Measurements from ENCODE around the gene CNTN5. TPM values are rescaled to one million over a fixed set of nuclear protein-coding genes. Genes with fewer than 3 reads are reported as not detected.

The CNTN5 gene
- total RNA-seq, 2 donors from 2014 or later, result not detected

DNA sequence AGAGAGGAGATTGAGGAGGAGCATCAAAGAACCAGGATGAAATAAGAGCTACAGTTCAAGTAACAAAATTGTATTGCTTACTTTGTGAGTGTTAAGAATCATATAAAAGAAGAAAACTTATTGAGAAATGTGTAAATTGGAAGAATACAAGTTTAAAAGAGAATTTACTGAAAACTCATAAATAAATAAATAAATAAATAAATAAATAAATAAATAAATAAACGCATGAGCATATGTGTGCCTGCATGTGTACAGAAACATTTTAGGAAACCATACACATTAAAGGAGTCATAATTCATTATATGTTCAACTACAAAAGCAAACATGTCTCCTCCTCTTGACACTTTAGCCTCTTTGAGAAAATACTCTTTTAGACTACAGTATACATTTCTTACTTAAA lies 42.6 kb downstream of the CNTN5 start:
- no peak overlapping the region for H3K9ac ChIP-seq (ENCODE audit: low read depth in 2 of 2, low read length in 2 of 2)
- TF ChIP-seq, protein P1, sequence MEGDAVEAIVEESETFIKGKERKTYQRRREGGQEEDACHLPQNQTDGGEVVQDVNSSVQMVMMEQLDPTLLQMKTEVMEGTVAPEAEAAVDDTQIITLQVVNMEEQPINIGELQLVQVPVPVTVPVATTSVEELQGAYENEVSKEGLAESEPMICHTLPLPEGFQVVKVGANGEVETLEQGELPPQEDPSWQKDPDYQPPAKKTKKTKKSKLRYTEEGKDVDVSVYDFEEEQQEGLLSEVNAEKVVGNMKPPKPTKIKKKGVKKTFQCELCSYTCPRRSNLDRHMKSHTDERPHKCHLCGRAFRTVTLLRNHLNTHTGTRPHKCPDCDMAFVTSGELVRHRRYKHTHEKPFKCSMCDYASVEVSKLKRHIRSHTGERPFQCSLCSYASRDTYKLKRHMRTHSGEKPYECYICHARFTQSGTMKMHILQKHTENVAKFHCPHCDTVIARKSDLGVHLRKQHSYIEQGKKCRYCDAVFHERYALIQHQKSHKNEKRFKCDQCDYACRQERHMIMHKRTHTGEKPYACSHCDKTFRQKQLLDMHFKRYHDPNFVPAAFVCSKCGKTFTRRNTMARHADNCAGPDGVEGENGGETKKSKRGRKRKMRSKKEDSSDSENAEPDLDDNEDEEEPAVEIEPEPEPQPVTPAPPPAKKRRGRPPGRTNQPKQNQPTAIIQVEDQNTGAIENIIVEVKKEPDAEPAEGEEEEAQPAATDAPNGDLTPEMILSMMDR (IDR thresholded peaks at IDR 0.05), result no peak

DNA sequence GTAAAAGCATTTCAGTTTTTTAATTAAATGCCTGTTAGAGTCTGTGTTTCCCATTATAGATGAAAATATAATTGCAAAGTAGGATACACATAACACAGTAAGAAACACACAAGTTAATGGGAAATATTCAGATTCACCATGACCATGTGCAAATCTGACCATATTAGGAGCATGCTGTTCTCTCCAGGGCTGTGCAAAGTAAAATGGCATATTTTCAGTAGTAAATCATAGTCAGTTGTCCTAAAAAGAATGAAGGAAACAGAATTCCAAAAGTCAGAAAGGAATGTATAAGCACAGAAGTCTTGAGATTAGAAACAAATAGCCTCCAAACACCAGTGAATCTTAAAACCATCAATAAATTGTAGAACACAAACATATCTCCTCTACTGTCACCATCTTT lies 44.4 kb downstream of the CNTN5 start:
- no peaks in the 10 kb centered on the region for H3K27me3 ChIP-seq
- H3K9me3 ChIP-seq, result no peaks in the 10 kb centered on the region
- no peak overlapping the region for H3K9ac ChIP-seq (ENCODE audit: low read depth in 2 of 2, low read length in 2 of 2)
- H3K27ac ChIP-seq, result no peak overlapping the region
- no peaks in the 10 kb centered on the region for H3K4me1 ChIP-seq
- H3K4me3 ChIP-seq, result no peak overlapping the region
- H3K36me3 ChIP-seq, result no peaks in the 10 kb centered on the region
- TF ChIP-seq, protein P1 (IDR thresholded peaks at IDR 0.05), result no peak
- no peak for DNase-seq
- intact Hi-C loops (cut with DNase I), result no loop called here

More for the DNA sequence above, 42.6 kb downstream of the CNTN5 start:
- H3K4me3 ChIP-seq, result no peak overlapping the region
- intact Hi-C loops (cut with DNase I), result no loop called here
- H3K27me3 ChIP-seq, result no peaks in the 10 kb centered on the region
- H3K36me3 ChIP-seq, result no peaks in the 10 kb centered on the region
- H3K4me1 ChIP-seq, result no peaks in the 10 kb centered on the region
- H3K9me3 ChIP-seq, result no peaks in the 10 kb centered on the region
- DNase-seq, result no peak
- H3K27ac ChIP-seq, result no peak overlapping the region

DNA sequence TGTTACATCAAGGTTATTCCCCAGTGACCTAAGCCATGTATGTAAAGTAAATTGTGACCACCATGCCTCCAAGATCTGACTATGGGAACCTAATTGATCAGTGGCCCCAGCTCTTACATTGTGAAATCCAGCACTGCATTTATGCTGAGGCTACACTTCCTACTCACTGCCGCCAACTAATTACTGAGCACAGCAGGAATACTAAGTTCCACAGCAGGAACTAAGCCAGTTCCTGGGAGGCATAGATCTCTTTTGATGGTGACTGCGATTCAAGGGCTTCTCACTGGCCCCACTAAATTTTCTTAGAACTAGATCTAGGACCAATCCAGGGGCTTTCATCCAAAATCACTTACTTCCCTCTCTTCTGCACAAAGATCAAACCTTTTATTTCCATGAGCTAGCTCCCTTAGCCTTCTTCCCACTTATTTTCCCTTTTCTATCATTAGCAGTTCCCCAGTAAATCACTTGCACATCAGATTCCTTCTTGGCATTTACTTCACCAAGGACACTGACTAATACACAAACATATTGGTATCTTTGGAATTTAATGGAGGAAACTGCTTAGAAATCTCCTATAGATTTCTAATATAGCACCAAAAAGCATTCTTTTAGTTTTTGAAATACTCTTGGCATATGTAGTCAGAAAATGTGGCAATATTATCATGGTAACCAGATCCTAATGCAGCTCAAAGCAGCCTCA lies 46.0 kb downstream of the CNTN5 start:
- Histone ChIP-seq H3K9me3 (no peaks in the 10 kb centered on the region), H3K27me3 (no peaks in the 10 kb centered on the region), H3K9ac (ENCODE audit: low read depth in 2 of 2, low read length in 2 of 2) (no peak overlapping the region), H3K4me1 (no peaks in the 10 kb centered on the region), H3K36me3 (no peaks in the 10 kb centered on the region), H3K27ac (no peak overlapping the region), H3K4me3 (no peak overlapping the region)
- intact Hi-C loops (cut with DNase I), result no loop called here
- TF ChIP-seq, protein P1 (IDR thresholded peaks at IDR 0.05), result no peak
- no peak for DNase-seq

DNA sequence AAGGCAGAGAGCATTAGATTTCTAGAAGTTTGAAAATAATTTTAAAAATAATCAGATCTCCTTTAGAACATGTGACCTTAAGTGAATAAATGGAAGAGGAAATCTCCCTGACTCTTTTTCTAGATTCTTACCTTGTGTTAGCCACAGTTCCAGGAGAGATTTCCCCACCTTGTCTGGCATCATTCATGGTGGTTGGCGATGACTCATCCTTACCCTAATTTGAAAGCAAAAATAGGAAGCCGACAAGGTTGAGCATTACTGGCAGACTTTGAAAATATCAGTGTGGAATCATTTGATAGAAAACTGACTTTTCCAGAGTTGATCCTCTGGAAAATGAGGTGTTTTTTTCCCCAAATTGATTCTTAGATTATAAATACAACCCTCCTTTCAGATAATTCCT lies 48.1 kb downstream of the CNTN5 start:
- TF ChIP-seq, protein P1 (IDR thresholded peaks at IDR 0.05), result no peak
- no peak for DNase-seq
- Histone ChIP-seq H3K27ac (no peak overlapping the region), H3K4me3 (no peak overlapping the region), H3K27me3 (no peaks in the 10 kb centered on the region), H3K9ac (ENCODE audit: low read depth in 2 of 2, low read length in 2 of 2) (no peak overlapping the region), H3K4me1 (no peaks in the 10 kb centered on the region), H3K9me3 (no peaks in the 10 kb centered on the region), H3K36me3 (no peaks in the 10 kb centered on the region)
- intact Hi-C loops (cut with DNase I), result no loop called here

DNA sequence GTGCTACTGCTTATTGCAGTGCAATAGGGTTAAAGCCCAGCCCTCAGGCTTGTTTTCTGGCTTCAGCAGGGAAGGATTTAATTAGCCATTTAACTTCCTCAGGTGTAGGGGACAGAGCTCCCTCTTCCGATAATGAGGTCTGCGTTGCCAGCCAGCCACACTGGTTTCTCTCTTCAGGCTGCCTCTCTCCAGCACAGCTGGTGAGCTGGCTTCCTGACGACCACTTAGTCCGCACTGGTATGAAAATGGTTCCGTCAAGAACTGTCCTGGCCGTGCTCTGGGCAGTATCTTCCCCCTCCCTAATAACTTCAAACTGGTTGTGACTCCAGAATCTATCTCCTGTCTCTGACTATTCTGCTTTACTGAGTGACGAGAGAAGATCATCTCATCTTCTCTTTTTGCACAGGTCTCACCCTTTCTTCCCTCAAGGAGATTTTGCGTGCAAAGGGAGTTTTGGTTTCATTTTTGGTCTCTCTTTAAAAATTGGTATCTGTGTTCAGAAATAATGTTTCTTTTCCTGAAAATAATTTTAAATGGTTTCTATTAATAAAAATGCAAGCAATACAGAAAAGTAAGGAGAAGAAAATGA lies 49.2 kb downstream of the CNTN5 start:
- no peaks in the 10 kb centered on the region for H3K4me1 ChIP-seq
- TF ChIP-seq, protein P1 (IDR thresholded peaks at IDR 0.05), result no peak
- H3K9ac ChIP-seq (ENCODE audit: low read depth in 2 of 2, low read length in 2 of 2), result no peak overlapping the region

More for the DNA sequence above, 49.2 kb downstream of the CNTN5 start:
- no peaks in the 10 kb centered on the region for H3K9me3 ChIP-seq
- H3K27ac ChIP-seq, result no peak overlapping the region
- intact Hi-C loops (cut with DNase I), result no loop called here
- no peak overlapping the region for H3K4me3 ChIP-seq
- DNase-seq, result no peak
- no peaks in the 10 kb centered on the region for H3K27me3 ChIP-seq
- no peaks in the 10 kb centered on the region for H3K36me3 ChIP-seq
